ENCODE data around the gene EHD2.

DNA sequence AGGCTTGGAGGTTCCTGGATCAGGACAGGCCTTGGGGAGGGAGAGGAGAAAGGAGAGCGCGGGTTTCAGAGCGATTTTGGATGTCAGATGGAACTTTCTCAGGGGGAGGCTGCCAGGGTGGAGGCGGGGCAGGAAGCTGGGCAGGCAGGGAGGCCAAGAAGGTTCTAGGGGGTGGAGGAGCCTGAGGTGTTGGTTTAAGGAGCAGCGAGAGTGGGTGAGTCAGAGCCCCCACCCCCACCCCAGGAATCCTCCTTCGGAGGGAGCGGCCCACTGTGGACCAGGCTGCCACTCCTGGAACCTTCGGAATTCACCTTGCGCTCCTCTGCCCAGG, 16.2 kb downstream of the EHD2 start:
- TF ChIP-seq, protein P1, sequence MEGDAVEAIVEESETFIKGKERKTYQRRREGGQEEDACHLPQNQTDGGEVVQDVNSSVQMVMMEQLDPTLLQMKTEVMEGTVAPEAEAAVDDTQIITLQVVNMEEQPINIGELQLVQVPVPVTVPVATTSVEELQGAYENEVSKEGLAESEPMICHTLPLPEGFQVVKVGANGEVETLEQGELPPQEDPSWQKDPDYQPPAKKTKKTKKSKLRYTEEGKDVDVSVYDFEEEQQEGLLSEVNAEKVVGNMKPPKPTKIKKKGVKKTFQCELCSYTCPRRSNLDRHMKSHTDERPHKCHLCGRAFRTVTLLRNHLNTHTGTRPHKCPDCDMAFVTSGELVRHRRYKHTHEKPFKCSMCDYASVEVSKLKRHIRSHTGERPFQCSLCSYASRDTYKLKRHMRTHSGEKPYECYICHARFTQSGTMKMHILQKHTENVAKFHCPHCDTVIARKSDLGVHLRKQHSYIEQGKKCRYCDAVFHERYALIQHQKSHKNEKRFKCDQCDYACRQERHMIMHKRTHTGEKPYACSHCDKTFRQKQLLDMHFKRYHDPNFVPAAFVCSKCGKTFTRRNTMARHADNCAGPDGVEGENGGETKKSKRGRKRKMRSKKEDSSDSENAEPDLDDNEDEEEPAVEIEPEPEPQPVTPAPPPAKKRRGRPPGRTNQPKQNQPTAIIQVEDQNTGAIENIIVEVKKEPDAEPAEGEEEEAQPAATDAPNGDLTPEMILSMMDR (IDR thresholded peaks at IDR 0.05): no peak
- TF ChIP-seq POLR2A (IDR thresholded peaks at IDR 0.05): peak; percentile 52
